HG03196 (cell line): ENCODE data around the gene CDCP1.
A peak's percentile ranks its signal among the peaks of the same experiment; 100 is the strongest.
"Not testable (repeated sequence)": the region's sequence is repeated elsewhere in the genome, so short reads cannot be mapped to it uniquely, and the experiment has no call there.

ENCODE experiments used
- ATAC-seq: cut with Tn5 transposase; IDR thresholded peaks from one replicate; pipeline ENCODE4 v1.9.1; 2021; ENCODE audit not compliant: unreplicated experiment

The CDCP1 gene

GRCh38 chr3:45171283-45171682, 25.1 kb upstream of the CDCP1 start:
- ATAC-seq, result no peak

GRCh38 chr3:45170096-45170495, 23.9 kb upstream of the CDCP1 start:
- ATAC-seq, result no peak

GRCh38 chr3:45169125-45169904, 23.1 kb upstream of the CDCP1 start:
- no peak for ATAC-seq

GRCh38 chr3:45168451-45168850, 22.3 kb upstream of the CDCP1 start:
- ATAC-seq, result no peak

- ATAC-seq, result peak; percentile 85
These were observed 21.1 kb upstream of the CDCP1 start for GRCh38 chr3:45167011-45167911.

- no peak for ATAC-seq
These were observed 20.2 kb upstream of the CDCP1 start for GRCh38 chr3:45166321-45166879.

- ATAC-seq, result no peak
These were observed 19.5 kb upstream of the CDCP1 start for GRCh38 chr3:45165497-45166283.

- ATAC-seq, result no peak
These were observed 17.9 kb upstream of the CDCP1 start for GRCh38 chr3:45164056-45164455.

GRCh38 chr3:45163481-45163880, 17.3 kb upstream of the CDCP1 start:
- no peak for ATAC-seq

- ATAC-seq, result no peak
These were observed 8.5 kb upstream of the CDCP1 start for GRCh38 chr3:45154641-45155147.

- no peak for ATAC-seq
These were observed 7.7 kb upstream of the CDCP1 start for GRCh38 chr3:45153658-45154437.

- no peak for ATAC-seq
These were observed 6.1 kb upstream of the CDCP1 start for GRCh38 chr3:45152307-45152706.

GRCh38 chr3:45151100-45151499, 4.9 kb upstream of the CDCP1 start:
- ATAC-seq, result no peak

GRCh38 chr3:45148921-45149320, 2.7 kb upstream of the CDCP1 start:
- no peak for ATAC-seq

- ATAC-seq, result no peak
These were observed 955 bp downstream of the CDCP1 start for GRCh38 chr3:45145223-45145622.

- ATAC-seq, result peak; percentile 56
These were observed 2.2 kb downstream of the CDCP1 start for GRCh38 chr3:45143673-45144671.

- ATAC-seq, result not testable (repeated sequence)
These were observed 5.4 kb downstream of the CDCP1 start for GRCh38 chr3:45140770-45141155.

GRCh38 chr3:45140141-45140769, 5.9 kb downstream of the CDCP1 start:
- ATAC-seq, result no peak
